HEK293 (cell line): ENCODE results near the gene TYRP1.

Experiments used
- CTCF ChIA-PET: fragments of 350-600 bp; formaldehyde crosslinking; extraction: SDS; loops from one replicate; lab custom pipeline; 2021; ENCODE audit warnings: antibody characterized with exemption; lab: Yijun Ruan, JAX
- POLR2A ChIA-PET: fragments of 300-600 bp; formaldehyde crosslinking; extraction: SDS; loops from one replicate; lab custom pipeline; 2020; ENCODE audit warnings: antibody characterized with exemption, inconsistent platforms; lab: Yijun Ruan, JAX
- H3K27ac ChIP-seq: fragments of 200-500 bp; sonication (Bioruptor generic); 2 replicates; pipeline ENCODE4 v1.5.1; 2014; ENCODE audit warnings: low read depth, low read length, control low read depth, inconsistent platforms; ENCODE audit errors: extremely low read depth
- H3K36me3 ChIP-seq, 2 experiments: fragments of 200-500 bp in 1 of 2; sonication (Bioruptor generic) in 1 of 2; 1 replicate in 1 of 2; 2 replicates in 1 of 2; pipeline ENCODE4 v1.5.1; 2014 to 2017; ENCODE audit warnings: inconsistent platforms in 2 of 2, low read length in 2 of 2; ENCODE audit not compliant: control insufficient read depth in 2 of 2, insufficient read depth in 1 of 2
- H3K4me1 ChIP-seq: fragments of 200-500 bp; sonication (Bioruptor generic); 2 replicates; pipeline ENCODE4 v1.5.1; 2014; ENCODE audit warnings: mild to moderate bottlenecking, low read length, inconsistent platforms; ENCODE audit not compliant: control insufficient read depth, insufficient read depth
- H3K4me3 ChIP-seq: 2 replicates; pipeline ENCODE4 v1.5.1; 2011; ENCODE audit warnings: low read depth, mild to moderate bottlenecking, control low read depth, low read length, moderate library complexity
- H3K9me3 ChIP-seq: fragments of 200-500 bp; sonication (Bioruptor generic); 2 replicates; pipeline ENCODE4 v1.5.1; 2014; ENCODE audit warnings: low read depth, low read length, inconsistent platforms; ENCODE audit not compliant: control insufficient read depth, insufficient read depth
- BCL6B ChIP-seq: fragments of 450-650 bp; formaldehyde crosslinking; IDR thresholded peaks from 2 replicates; pipeline ENCODE4 v1.5.1; 2017; ENCODE audit warnings: missing biosample characterization, missing genetic modification characterization
- KLF8 ChIP-seq: fragments of 450-650 bp; formaldehyde crosslinking; IDR thresholded peaks from 2 replicates; pipeline ENCODE4 v1.5.1; 2016; ENCODE audit warnings: missing biosample characterization, missing genetic modification characterization
- MZF1 ChIP-seq: fragments of 450-650 bp; formaldehyde crosslinking; IDR thresholded peaks from 2 replicates; pipeline ENCODE4 v1.5.1; 2017; ENCODE audit warnings: missing biosample characterization, missing genetic modification characterization, borderline replicate concordance
- SP2 ChIP-seq: fragments of 450-650 bp; formaldehyde crosslinking; IDR thresholded peaks from 2 replicates; pipeline ENCODE4 v1.5.1; 2016; ENCODE audit warnings: missing biosample characterization, missing genetic modification characterization
- ZBTB1 ChIP-seq: fragments of 450-650 bp; formaldehyde crosslinking; IDR thresholded peaks from 2 replicates; pipeline ENCODE4 v1.5.1; 2016; ENCODE audit warnings: missing biosample characterization, missing genetic modification characterization
- ZBTB21 ChIP-seq: fragments of 450-650 bp; formaldehyde crosslinking; IDR thresholded peaks from 2 replicates; pipeline ENCODE4 v1.5.1; 2017; ENCODE audit warnings: missing biosample characterization, missing genetic modification characterization
- ZNF26 ChIP-seq: fragments of 450-650 bp; formaldehyde crosslinking; IDR thresholded peaks from 2 replicates; pipeline ENCODE4 v1.5.1; 2016; ENCODE audit warnings: missing biosample characterization, missing genetic modification characterization
- ZNF311 ChIP-seq: fragments of 450-650 bp; formaldehyde crosslinking; IDR thresholded peaks from 2 replicates; pipeline ENCODE4 v1.5.1; 2017; ENCODE audit warnings: missing biosample characterization, missing genetic modification characterization, borderline replicate concordance
- ZNF362 ChIP-seq: fragments of 450-650 bp; formaldehyde crosslinking; IDR thresholded peaks from 2 replicates; pipeline ENCODE4 v1.5.1; 2016; ENCODE audit warnings: missing biosample characterization, missing genetic modification characterization
- ZNF391 ChIP-seq: fragments of 450-650 bp; formaldehyde crosslinking; IDR thresholded peaks from 2 replicates; pipeline ENCODE4 v1.5.1; 2016; ENCODE audit warnings: low read depth, missing biosample characterization, missing genetic modification characterization, borderline replicate concordance
- ZNF580 ChIP-seq: fragments of 450-650 bp; formaldehyde crosslinking; IDR thresholded peaks from 2 replicates; pipeline ENCODE4 v1.5.1; 2016; ENCODE audit warnings: missing biosample characterization, missing genetic modification characterization
- ZNF585B ChIP-seq: fragments of 450-650 bp; formaldehyde crosslinking; IDR thresholded peaks from 2 replicates; pipeline ENCODE4 v1.5.1; 2016; ENCODE audit warnings: missing biosample characterization, missing genetic modification characterization
- ZNF596 ChIP-seq: fragments of 450-650 bp; IDR thresholded peaks from 2 replicates; pipeline ENCODE4 v1.5.0; 2018; ENCODE audit warnings: missing biosample characterization, mild to moderate bottlenecking, missing genetic modification characterization, moderate library complexity
- ZNF658 ChIP-seq: fragments of 450-650 bp; formaldehyde crosslinking; IDR thresholded peaks from 2 replicates; pipeline ENCODE4; 2016; ENCODE audit warnings: missing biosample characterization, missing genetic modification characterization
- ZNF692 ChIP-seq: fragments of 450-650 bp; formaldehyde crosslinking; IDR thresholded peaks from 2 replicates; pipeline ENCODE4 v1.5.1; 2016; ENCODE audit warnings: missing biosample characterization, missing genetic modification characterization
- ZNF704 ChIP-seq: fragments of 450-650 bp; formaldehyde crosslinking; IDR thresholded peaks from 2 replicates; pipeline ENCODE4 v1.5.1; 2016; ENCODE audit warnings: missing biosample characterization, missing genetic modification characterization
- ZNF830 ChIP-seq: fragments of 450-650 bp; IDR thresholded peaks from 2 replicates; pipeline ENCODE4 v1.5.0; 2018; ENCODE audit warnings: missing biosample characterization, missing genetic modification characterization, low read depth, mild to moderate bottlenecking, moderate library complexity
- TF ChIP-seq, protein P1 (sequence below): fragments of 450-650 bp; formaldehyde crosslinking; IDR thresholded peaks from 2 replicates; pipeline ENCODE4 v1.5.1; 2016; ENCODE audit warnings: missing biosample characterization, missing genetic modification characterization

TYRP1 gene

GRCh38 chr9:12680757-12681156 is 12.4 kb upstream of the TYRP1 start (continued):
- TF ChIP-seq ZBTB21 = no peak

DNA sequence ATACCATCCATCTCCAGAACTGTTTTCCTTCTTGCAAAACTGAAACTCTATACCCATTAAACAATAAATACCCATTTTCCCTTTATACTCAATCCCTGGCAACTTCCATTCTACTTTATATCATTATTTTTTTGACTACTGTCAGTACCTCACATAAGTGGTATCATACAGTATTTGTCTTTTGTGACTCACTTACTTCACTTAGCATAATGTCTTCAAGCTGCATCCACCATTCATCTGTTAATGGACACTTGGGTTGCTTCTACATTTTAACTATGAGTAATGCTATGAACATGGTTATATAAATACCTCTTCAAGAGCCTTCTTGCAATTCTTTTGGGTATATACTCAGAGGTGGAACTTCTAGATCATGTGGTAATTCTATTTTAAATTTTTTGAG is 11.6 kb upstream of the TYRP1 start:
- TF ChIP-seq, protein P1, sequence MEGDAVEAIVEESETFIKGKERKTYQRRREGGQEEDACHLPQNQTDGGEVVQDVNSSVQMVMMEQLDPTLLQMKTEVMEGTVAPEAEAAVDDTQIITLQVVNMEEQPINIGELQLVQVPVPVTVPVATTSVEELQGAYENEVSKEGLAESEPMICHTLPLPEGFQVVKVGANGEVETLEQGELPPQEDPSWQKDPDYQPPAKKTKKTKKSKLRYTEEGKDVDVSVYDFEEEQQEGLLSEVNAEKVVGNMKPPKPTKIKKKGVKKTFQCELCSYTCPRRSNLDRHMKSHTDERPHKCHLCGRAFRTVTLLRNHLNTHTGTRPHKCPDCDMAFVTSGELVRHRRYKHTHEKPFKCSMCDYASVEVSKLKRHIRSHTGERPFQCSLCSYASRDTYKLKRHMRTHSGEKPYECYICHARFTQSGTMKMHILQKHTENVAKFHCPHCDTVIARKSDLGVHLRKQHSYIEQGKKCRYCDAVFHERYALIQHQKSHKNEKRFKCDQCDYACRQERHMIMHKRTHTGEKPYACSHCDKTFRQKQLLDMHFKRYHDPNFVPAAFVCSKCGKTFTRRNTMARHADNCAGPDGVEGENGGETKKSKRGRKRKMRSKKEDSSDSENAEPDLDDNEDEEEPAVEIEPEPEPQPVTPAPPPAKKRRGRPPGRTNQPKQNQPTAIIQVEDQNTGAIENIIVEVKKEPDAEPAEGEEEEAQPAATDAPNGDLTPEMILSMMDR (tag by site-specific recombination) = no peak
- TF ChIP-seq ZBTB1 (tag by site-specific recombination) (no peak), KLF8 (tag by site-specific recombination) (no peak), ZNF391 (no peak), ZNF692 (tag by site-specific recombination) (no peak), ZNF311 (tag by site-specific recombination) (no peak), ZNF585B (no peak), ZNF596 (no peak), ZNF658 (no peak), ZNF830 (tag by site-specific recombination) (no peak), MZF1 (tag by site-specific recombination) (no peak), ZNF362 (tag by site-specific recombination) (no peak), ZNF26 (tag by site-specific recombination) (no peak), ZNF580 (tag by site-specific recombination) (no peak), ZNF704 (tag by site-specific recombination) (no peak), BCL6B (no peak), SP2 (tag by site-specific recombination) (no peak)
- Histone ChIP-seq H3K4me3 (no peak overlapping the region), H3K9me3 (no peaks in the 10 kb centered on the region), H3K27ac (no peak overlapping the region), H3K4me1 (no peaks in the 10 kb centered on the region), H3K36me3 (no peaks in the 10 kb centered on the region)
- ChIA-PET CTCF (no interaction called here), POLR2A (no interaction called here)
